ENCODE data around the gene WBP2. TPM values are rescaled to one million over a fixed set of nuclear protein-coding genes. Genes with fewer than 3 reads are reported as not detected.
A peak's percentile ranks its signal among the peaks of the same experiment; 100 is the strongest.

Gene WBP2
- total RNA-seq, 2 donors from 2014 or later, result 74.3 to 82.7 TPM

- H3K27ac Mint-ChIP-seq, result no peak overlapping the region
- no peak overlapping the region for H3K4me3 ChIP-seq (ENCODE audit: low read length)
- no peaks in the 10 kb centered on the region for H3K9me3 Mint-ChIP-seq
- peaks cover 5% of the 10 kb centered on the region for H3K36me3 Mint-ChIP-seq (ENCODE audit: low read depth)
- no peak overlapping the region for H3K9ac ChIP-seq (ENCODE audit: extremely low read depth, low read length, poor library complexity, severe bottlenecking)
- no peak for TF ChIP-seq CTCF (conservative IDR thresholded peaks at IDR 0.05)
- H3K4me3 Mint-ChIP-seq, result no peak overlapping the region
- H3K27me3 Mint-ChIP-seq (ENCODE audit: insufficient read depth), result no peaks in the 10 kb centered on the region
- peaks cover 13% of the 10 kb centered on the region for H3K36me3 ChIP-seq (ENCODE audit: control insufficient read depth, insufficient read depth, low read length)
- no peaks in the 10 kb centered on the region for H3K27me3 ChIP-seq (ENCODE audit: control insufficient read depth, insufficient read depth, low read length, poor library complexity, severe bottlenecking)
- H3K9me3 ChIP-seq (ENCODE audit: control insufficient read depth, low read length), result no peaks in the 10 kb centered on the region
- H3K27ac ChIP-seq (ENCODE audit: low read depth, low read length), result no peak overlapping the region
- 92 to 94% methylated on average over 14 to 19 of the region's 19 CpGs for WGBS, 2 experiments (ENCODE audit: insufficient coverage in 1 of 2, insufficient read length in 1 of 2)
- no peak for DNase-seq
- no peaks in the 10 kb centered on the region for H3K4me1 ChIP-seq (ENCODE audit: control insufficient read depth, insufficient read depth, low read length)
- H3K4me1 Mint-ChIP-seq, result peaks cover 14% of the 10 kb centered on the region
These were observed 26.4 kb downstream of the WBP2 start for GRCh38 chr17:75828741-75829140.

- TF ChIP-seq CTCF (conservative IDR thresholded peaks at IDR 0.05), result no peak
- DNase-seq, result no peak
These were observed 27.1 kb downstream of the WBP2 start for GRCh38 chr17:75828076-75828400.

GRCh38 chr17:75827308-75828075 lies 27.6 kb downstream of the WBP2 start:
- peak overlapping the region; percentile 90 for H3K27ac Mint-ChIP-seq
- Histone ChIP-seq H3K36me3 (ENCODE audit: control insufficient read depth, insufficient read depth, low read length) (peaks cover 15% of the 10 kb centered on the region), H3K4me1 (ENCODE audit: control insufficient read depth, insufficient read depth, low read length) (no peaks in the 10 kb centered on the region), H3K27ac (ENCODE audit: low read depth, low read length) (peak overlapping the region; percentile 66), H3K9ac (ENCODE audit: extremely low read depth, low read length, poor library complexity, severe bottlenecking) (no peak overlapping the region), H3K9me3 (ENCODE audit: control insufficient read depth, low read length) (no peaks in the 10 kb centered on the region), H3K27me3 (ENCODE audit: control insufficient read depth, insufficient read depth, low read length, poor library complexity, severe bottlenecking) (no peaks in the 10 kb centered on the region), H3K4me3 (ENCODE audit: low read length) (no peak overlapping the region)
- peak; percentile 98 for DNase-seq
- peaks cover 9% of the 10 kb centered on the region for H3K4me1 Mint-ChIP-seq
- 57 to 65% methylated on average over 11 to 21 of the region's 21 CpGs for WGBS, 2 experiments (ENCODE audit: insufficient coverage in 1 of 2, insufficient read length in 1 of 2)
- peaks cover 5% of the 10 kb centered on the region for H3K36me3 Mint-ChIP-seq (ENCODE audit: low read depth)
- H3K4me3 Mint-ChIP-seq, result peak overlapping the region; percentile 42
- peak; percentile 90 for TF ChIP-seq CTCF (conservative IDR thresholded peaks at IDR 0.05)
- no peaks in the 10 kb centered on the region for H3K27me3 Mint-ChIP-seq (ENCODE audit: insufficient read depth)
- no peaks in the 10 kb centered on the region for H3K9me3 Mint-ChIP-seq

More at GRCh38 chr17:75828076-75828400, 27.1 kb downstream of the WBP2 start:
- Mint-ChIP-seq H3K27me3 (ENCODE audit: insufficient read depth) (no peaks in the 10 kb centered on the region), H3K9me3 (no peaks in the 10 kb centered on the region), H3K4me3 (peak overlapping the region; percentile 42), H3K4me1 (peaks cover 10% of the 10 kb centered on the region), H3K36me3 (ENCODE audit: low read depth) (peaks cover 5% of the 10 kb centered on the region), H3K27ac (peak overlapping the region; percentile 90)
- Histone ChIP-seq H3K27me3 (ENCODE audit: control insufficient read depth, insufficient read depth, low read length, poor library complexity, severe bottlenecking) (no peaks in the 10 kb centered on the region), H3K27ac (ENCODE audit: low read depth, low read length) (peak overlapping the region; percentile 66), H3K36me3 (ENCODE audit: control insufficient read depth, insufficient read depth, low read length) (peaks cover 15% of the 10 kb centered on the region), H3K4me3 (ENCODE audit: low read length) (no peak overlapping the region), H3K9me3 (ENCODE audit: control insufficient read depth, low read length) (no peaks in the 10 kb centered on the region), H3K9ac (ENCODE audit: extremely low read depth, low read length, poor library complexity, severe bottlenecking) (no peak overlapping the region), H3K4me1 (ENCODE audit: control insufficient read depth, insufficient read depth, low read length) (no peaks in the 10 kb centered on the region)
- WGBS, 2 experiments (ENCODE audit: insufficient coverage in 1 of 2, insufficient read length in 1 of 2), result 83 to 94% methylated on average over 10 to 11 of the region's 11 CpGs
